SJCRH30 (cell line): ENCODE data around the gene PATJ. TPM values are rescaled to one million over a fixed set of nuclear protein-coding genes. Genes with fewer than 3 reads are reported as not detected.
"Not testable (repeated sequence)": the region's sequence is repeated elsewhere in the genome, so short reads cannot be mapped to it uniquely, and the experiment has no call there.

Source experiments
- DNase-seq, 2 experiments: peaks; one replicate each; pipeline ENCODE4 v3.0.0-alpha.2; 2015 to 2020
- H3K27ac ChIP-seq: fragments of 250-450 bp; sonication (Bioruptor Pico); 2 replicates; pipeline ENCODE4 v1.5.1; 2020; ENCODE audit warnings: mild to moderate bottlenecking, moderate library complexity
- H3K27me3 ChIP-seq: fragments of 250-450 bp; sonication (Bioruptor Pico); 2 replicates; pipeline ENCODE4 v1.5.1; 2020; ENCODE audit warnings: mild to moderate bottlenecking, moderate library complexity
- H3K36me3 ChIP-seq: fragments of 250-450 bp; sonication (Bioruptor Pico); 2 replicates; pipeline ENCODE4 v1.5.1; 2020; ENCODE audit warnings: mild to moderate bottlenecking, moderate library complexity
- H3K4me1 ChIP-seq: fragments of 250-450 bp; sonication (Bioruptor Pico); 2 replicates; pipeline ENCODE4 v1.5.1; 2020; ENCODE audit warnings: mild to moderate bottlenecking, moderate library complexity
- H3K4me3 ChIP-seq: fragments of 250-450 bp; sonication (Bioruptor Pico); 2 replicates; pipeline ENCODE4 v1.5.1; 2020; ENCODE audit warnings: mild to moderate bottlenecking, moderate library complexity
- H3K9me3 ChIP-seq: fragments of 250-450 bp; sonication (Bioruptor Pico); replicated peaks from 2 replicates; pipeline ENCODE4 v1.5.1; 2020; ENCODE audit warnings: mild to moderate bottlenecking, moderate library complexity
- total RNA-seq: library from RNA; depleted of rRNA; stranded (reverse); fragments of >200 nt; shearing (Covaris generic); gene quantifications from 2 replicates; pipeline ENCODE4 v1.2.3, GENCODE V29; 2014

The PATJ gene
- total RNA-seq, 1 experiment from 2014 or later, result 4.0 TPM

- H3K4me3 ChIP-seq, result no peak overlapping the region
- H3K4me1 ChIP-seq, result no peaks in the 10 kb centered on the region
- H3K9me3 ChIP-seq, result no peaks in the 10 kb centered on the region; the same call in 1 of the 2 replicates
- DNase-seq, result no peak
- no peaks in the 10 kb centered on the region; the same call in 1 of the 2 replicates for H3K27me3 ChIP-seq
- no peak overlapping the region for H3K27ac ChIP-seq
- no peaks in the 10 kb centered on the region for H3K36me3 ChIP-seq
Measured at GRCh38 chr1:61873581-61873980, 131.3 kb downstream of the PATJ start.

DNA sequence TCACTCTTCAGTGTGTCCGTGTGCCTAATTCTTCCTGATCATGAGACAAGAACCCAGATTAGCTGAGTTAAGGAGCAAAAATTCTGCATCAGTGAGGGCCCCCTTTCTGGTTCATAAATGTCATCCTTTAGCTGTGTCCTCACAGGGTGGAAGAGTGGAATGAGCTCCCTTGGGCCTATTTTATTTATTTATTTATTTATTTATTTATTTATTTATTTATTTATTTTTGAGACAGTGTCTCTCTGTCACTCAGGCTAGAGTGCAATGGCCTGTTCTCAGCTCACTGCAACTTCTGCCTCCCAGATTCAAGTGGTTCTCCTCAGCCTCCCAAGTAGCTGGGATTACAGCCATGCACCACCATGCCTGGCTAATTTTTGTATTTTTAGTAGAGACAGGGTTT lies 131.7 kb downstream of the PATJ start:
- Histone ChIP-seq H3K4me1 (no peaks in the 10 kb centered on the region), H3K4me3 (no peak overlapping the region), H3K27me3 (no peaks in the 10 kb centered on the region; the same call in 1 of the 2 replicates), H3K9me3 (no peaks in the 10 kb centered on the region; the same call in 1 of the 2 replicates), H3K27ac (no peak overlapping the region), H3K36me3 (no peaks in the 10 kb centered on the region)
- no peak for DNase-seq

DNA sequence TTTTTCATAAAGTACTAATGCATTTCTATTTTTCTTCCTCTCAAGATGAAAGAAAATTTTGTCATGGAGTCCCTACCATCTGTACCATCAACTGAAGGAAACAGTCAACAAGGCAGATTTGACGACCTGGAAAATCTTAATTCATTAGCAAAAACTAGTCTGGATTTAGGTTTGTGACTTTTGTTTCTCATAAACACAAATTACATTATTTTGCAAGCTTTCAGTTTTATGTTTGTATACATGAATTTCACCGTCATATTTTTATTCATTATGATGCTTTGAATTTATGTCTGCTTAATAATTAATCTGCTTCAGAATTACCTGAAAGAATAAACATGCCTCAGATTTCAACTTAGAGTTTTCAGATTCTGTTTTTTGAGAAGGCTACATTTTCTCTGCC lies 132.9 kb downstream of the PATJ start:
- DNase-seq, result no peak
- no peaks in the 10 kb centered on the region for H3K36me3 ChIP-seq
- H3K4me1 ChIP-seq, result no peaks in the 10 kb centered on the region
- no peaks in the 10 kb centered on the region; the same call in 1 of the 2 replicates for H3K27me3 ChIP-seq
- no peaks in the 10 kb centered on the region; the same call in 1 of the 2 replicates for H3K9me3 ChIP-seq
- H3K27ac ChIP-seq, result no peak overlapping the region
- H3K4me3 ChIP-seq, result no peak overlapping the region

DNA sequence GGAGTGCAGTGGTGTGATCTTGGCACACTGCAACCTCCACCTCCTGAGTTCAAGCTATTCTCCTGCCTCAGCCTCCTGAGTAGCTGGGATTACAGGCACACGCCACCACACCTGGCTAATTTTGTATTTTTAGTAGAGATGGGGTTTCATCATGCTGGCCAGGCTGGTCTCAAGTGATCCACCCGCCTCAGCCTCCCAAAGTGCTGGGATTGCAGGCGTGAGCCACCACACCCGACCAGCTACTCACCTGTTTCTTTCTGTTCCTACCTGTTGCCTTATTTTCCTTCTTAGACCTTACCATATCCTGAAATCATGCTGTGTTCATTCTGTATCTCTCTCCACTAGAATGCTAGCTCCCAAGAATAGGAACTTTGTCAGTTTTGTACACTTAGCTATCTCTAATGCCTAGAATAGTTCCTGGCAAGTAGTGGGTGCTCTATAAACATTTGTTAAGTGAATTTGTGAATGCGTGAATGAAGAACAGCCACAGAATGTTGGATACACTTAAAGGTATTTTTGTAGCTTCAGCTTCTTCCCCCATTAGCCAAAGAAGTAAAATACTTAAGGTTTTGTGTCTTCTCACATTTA lies 137.7 kb downstream of the PATJ start:
- H3K27me3 ChIP-seq, H3K9me3 ChIP-seq, H3K27ac ChIP-seq, H3K4me3 ChIP-seq, DNase-seq, H3K36me3 ChIP-seq, H3K4me1 ChIP-seq: not testable (repeated sequence)

GRCh38 chr1:61887076-61887867 lies 145.0 kb downstream of the PATJ start:
- no peaks in the 10 kb centered on the region for H3K27me3 ChIP-seq
- H3K36me3 ChIP-seq, result no peaks in the 10 kb centered on the region
- H3K27ac ChIP-seq, result no peak overlapping the region
- no peak for DNase-seq
- no peaks in the 10 kb centered on the region for H3K9me3 ChIP-seq
- H3K4me3 ChIP-seq, result no peak overlapping the region
- no peaks in the 10 kb centered on the region for H3K4me1 ChIP-seq

DNA sequence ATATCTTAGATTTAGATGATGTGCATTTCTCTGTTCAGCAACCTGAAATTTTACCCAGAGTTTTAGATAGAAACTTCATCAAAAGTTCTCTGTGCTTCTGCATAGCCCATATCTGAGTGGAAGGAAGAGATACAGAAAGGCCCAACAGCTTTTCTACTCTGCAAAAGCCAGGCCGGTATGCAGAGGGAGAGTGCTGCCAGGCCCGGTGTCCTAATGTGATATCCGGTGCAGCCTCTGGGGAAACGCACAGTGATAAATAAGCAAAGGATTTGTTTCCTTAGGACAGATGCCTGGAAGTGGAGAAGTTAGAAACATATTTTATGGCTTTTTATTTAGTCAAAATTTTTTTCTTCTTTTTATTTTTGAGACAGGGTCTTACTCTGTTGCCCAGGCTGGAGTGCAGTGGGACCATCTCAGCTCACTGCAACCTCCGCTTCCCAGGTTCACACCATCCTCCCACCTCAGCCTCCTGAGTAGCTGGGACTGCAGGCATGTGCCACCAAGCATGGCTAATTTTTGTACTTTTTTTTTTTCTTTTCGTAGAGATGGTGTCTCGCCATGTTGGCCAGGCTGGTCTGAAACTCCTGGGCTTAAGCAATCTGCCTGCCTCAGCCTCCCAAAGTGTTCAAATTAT lies 145.8 kb downstream of the PATJ start:
- DNase-seq, result no peak
- Histone ChIP-seq H3K36me3 (no peaks in the 10 kb centered on the region), H3K27ac (no peak overlapping the region), H3K27me3 (no peaks in the 10 kb centered on the region), H3K4me1 (no peaks in the 10 kb centered on the region), H3K9me3 (no peaks in the 10 kb centered on the region), H3K4me3 (no peak overlapping the region)

DNA sequence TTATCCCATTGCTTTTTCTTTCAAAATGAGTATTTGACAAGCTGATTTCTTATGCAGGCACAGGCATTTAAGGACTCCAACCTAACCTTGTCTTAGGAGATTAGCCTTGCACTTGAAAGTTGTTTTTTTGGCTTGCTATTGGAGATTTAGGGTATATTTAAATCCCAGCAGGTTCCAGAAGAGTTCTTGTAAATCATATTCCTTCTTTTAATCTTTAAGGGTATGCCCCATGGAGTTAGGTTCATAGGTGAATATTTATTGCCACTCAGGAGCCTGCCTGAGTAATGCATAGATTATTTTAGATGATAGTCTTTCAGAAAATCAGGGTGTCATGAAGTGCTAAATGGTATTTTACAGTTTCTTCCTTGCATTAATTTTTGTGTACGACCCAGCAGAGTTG lies 146.5 kb downstream of the PATJ start:
- Histone ChIP-seq H3K27ac (no peak overlapping the region), H3K9me3 (no peaks in the 10 kb centered on the region), H3K4me1 (no peaks in the 10 kb centered on the region), H3K27me3 (no peaks in the 10 kb centered on the region), H3K36me3 (no peaks in the 10 kb centered on the region), H3K4me3 (no peak overlapping the region)
- no peak for DNase-seq

DNA sequence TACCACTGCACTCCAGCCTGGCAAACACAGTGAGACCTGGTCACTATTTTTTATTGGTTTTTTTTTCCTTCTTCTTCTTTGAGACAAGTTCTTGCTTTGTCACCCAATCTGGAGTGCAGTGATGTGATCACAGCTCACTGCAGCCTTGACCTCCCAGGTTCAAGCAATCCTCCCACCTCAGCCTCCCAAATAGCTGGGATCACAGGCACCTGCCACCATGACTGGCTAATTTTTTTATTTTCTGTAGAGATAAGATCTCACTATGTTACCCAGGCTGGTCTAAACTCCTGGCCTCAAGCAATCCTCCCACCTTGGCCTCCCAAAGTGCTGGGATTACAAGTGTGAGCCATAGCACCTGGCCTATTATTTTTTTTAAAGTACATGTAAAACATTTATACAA lies 148.2 kb downstream of the PATJ start:
- not testable (repeated sequence) for H3K9me3 ChIP-seq, H3K4me3 ChIP-seq, H3K27ac ChIP-seq, H3K36me3 ChIP-seq, H3K4me1 ChIP-seq, DNase-seq, H3K27me3 ChIP-seq

DNA sequence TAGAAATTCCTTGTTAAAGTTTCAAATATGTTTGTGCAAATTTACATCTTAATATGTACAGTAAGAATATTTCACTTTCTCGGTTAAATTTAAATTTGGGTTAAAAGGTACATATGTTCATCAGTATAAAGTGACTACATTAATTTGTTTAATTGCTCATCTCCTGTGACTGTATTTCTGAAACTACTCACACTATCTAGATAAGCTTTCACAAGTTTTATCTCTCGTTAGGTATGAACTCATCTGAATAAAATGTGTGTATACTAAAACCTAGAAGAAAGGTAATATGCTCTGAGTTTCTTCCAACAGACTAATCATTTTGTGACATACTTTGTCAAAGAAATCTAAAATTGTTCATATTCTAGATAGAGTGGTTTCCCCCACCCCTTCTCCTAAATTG lies 150.7 kb downstream of the PATJ start:
- no peaks in the 10 kb centered on the region for H3K9me3 ChIP-seq
- no peaks in the 10 kb centered on the region for H3K36me3 ChIP-seq
- no peaks in the 10 kb centered on the region for H3K27me3 ChIP-seq
- H3K4me1 ChIP-seq, result no peaks in the 10 kb centered on the region
- no peak for DNase-seq
- H3K27ac ChIP-seq, result no peak overlapping the region
- no peak overlapping the region for H3K4me3 ChIP-seq

- H3K4me1 ChIP-seq, H3K27me3 ChIP-seq, H3K27ac ChIP-seq, H3K36me3 ChIP-seq, DNase-seq, H3K4me3 ChIP-seq, H3K9me3 ChIP-seq: not testable (repeated sequence)
Measured at GRCh38 chr1:61894296-61894695, 152.0 kb downstream of the PATJ start.

- H3K4me1 ChIP-seq, result no peaks in the 10 kb centered on the region
- H3K27ac ChIP-seq, result no peak overlapping the region
- H3K27me3 ChIP-seq, result no peaks in the 10 kb centered on the region
- DNase-seq, result no peak
- no peaks in the 10 kb centered on the region for H3K9me3 ChIP-seq
- no peaks in the 10 kb centered on the region for H3K36me3 ChIP-seq
- H3K4me3 ChIP-seq, result no peak overlapping the region
Measured at GRCh38 chr1:61895175-61895574, 152.9 kb downstream of the PATJ start.

GRCh38 chr1:61898658-61899057 lies 156.4 kb downstream of the PATJ start:
- Histone ChIP-seq H3K9me3 (no peaks in the 10 kb centered on the region), H3K36me3 (no peaks in the 10 kb centered on the region), H3K27ac (no peak overlapping the region)

DNA sequence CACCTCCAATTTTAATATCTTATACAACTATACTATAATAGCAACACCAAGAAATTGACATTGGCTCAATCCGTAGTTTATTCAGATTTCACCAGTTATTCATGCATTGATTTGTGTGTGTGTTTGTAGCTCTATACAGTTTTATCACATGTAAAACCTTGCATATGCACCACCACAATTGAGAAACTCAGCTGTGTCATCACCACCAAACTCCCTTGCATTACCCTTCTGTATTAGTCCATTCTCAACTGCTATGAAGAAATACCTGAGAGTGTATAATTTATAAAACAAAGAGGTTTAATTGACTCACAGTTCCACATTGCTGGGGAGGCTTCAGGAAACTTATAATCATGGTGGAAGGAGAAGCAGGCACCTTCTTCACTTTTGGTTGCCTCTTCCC lies 162.1 kb downstream of the PATJ start:
- DNase-seq, result no peak
- Histone ChIP-seq H3K9me3 (0 out of 2 replicates have a peak, but pooled peaks cover 2% of the 10 kb centered on the region), H3K27me3 (no peaks in the 10 kb centered on the region), H3K27ac (no peak overlapping the region), H3K4me3 (no peak overlapping the region), H3K4me1 (no peaks in the 10 kb centered on the region), H3K36me3 (no peaks in the 10 kb centered on the region)

More at GRCh38 chr1:61898658-61899057, 156.4 kb downstream of the PATJ start:
- H3K4me1 ChIP-seq, result no peaks in the 10 kb centered on the region
- no peak for DNase-seq
- H3K27me3 ChIP-seq, result no peaks in the 10 kb centered on the region
- no peak overlapping the region for H3K4me3 ChIP-seq

DNA sequence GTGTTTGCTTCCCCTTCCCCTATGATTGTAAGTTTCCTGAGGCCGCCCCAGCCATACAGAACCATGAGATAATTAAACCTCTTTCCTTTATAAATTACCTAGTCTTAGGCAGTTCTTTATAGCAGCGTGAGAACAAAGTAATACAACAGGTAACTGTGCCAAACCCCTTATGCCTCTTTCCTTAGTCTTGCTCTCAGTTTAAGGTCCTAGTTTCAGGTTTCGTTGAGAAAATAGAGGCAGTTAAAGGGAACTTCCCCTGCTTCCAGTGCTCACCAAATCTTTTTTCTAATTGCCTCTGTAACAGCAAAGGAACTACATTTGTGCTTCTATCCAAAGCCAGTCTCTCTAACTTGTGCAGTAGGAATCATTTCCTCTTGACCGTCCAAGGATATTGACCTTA lies 164.8 kb downstream of the PATJ start:
- H3K9me3 ChIP-seq, result 0 out of 2 replicates have a peak, but pooled peaks cover 2% of the 10 kb centered on the region
- no peaks in the 10 kb centered on the region for H3K4me1 ChIP-seq

GRCh38 chr1:61910035-61910434 lies 167.8 kb downstream of the PATJ start:
- no peak for DNase-seq
- Histone ChIP-seq H3K4me3 (no peak overlapping the region), H3K27ac (no peak overlapping the region), H3K9me3 (0 out of 2 replicates have a peak, but pooled peaks cover 2% of the 10 kb centered on the region), H3K4me1 (no peaks in the 10 kb centered on the region), H3K36me3 (no peaks in the 10 kb centered on the region), H3K27me3 (no peaks in the 10 kb centered on the region)

More for the DNA sequence above, 164.8 kb downstream of the PATJ start:
- Histone ChIP-seq H3K4me3 (no peak overlapping the region), H3K36me3 (no peaks in the 10 kb centered on the region), H3K27ac (no peak overlapping the region), H3K27me3 (no peaks in the 10 kb centered on the region)
- no peak for DNase-seq
